K562 (cell line): ENCODE measurements around the gene EFCAB7. TPM values are rescaled to one million over a fixed set of nuclear protein-coding genes. Genes with fewer than 3 reads are reported as not detected.

ENCODE experiments used
- ATAC-seq: fragments of 200-7000 bp; cut with Tn5 transposase; 3 replicates; pipeline ENCODE4 v1.9.1; 2020; ENCODE audit warnings: moderate library complexity
- BruUV-seq: library from RNA; stranded (reverse); fragments of 400-500 nt; replicated peaks from 2 replicates; lab custom pipeline; 2021; lab: Mats Ljungman, UMichigan
- CTCF ChIA-PET: fragments of 300-600 bp; formaldehyde crosslinking; extraction: SDS; loops from one replicate; lab custom pipeline; 2021; ENCODE audit warnings: low intra/inter-chr PET ratio; lab: Yijun Ruan, JAX
- POLR2A ChIA-PET: fragments of 300-600, 350-650 bp; sonication (Branson Sonifier 250); formaldehyde crosslinking; extraction: SDS; loops from one replicate; lab custom pipeline; 2021; ENCODE audit warnings: antibody characterized with exemption, inconsistent platforms; lab: Yijun Ruan, JAX
- DNase-seq, 4 experiments: peaks; one replicate each; pipeline versions ENCODE4 v3.0.0 to v3.0.0-alpha.2; 2011 to 2018; ENCODE audit warnings: low spot score in 3 of 4, mixed read lengths in 3 of 4; ENCODE audit errors: extremely low read depth in 1 of 4
- FAIRE-seq: peaks from 2 replicates; lab custom pipeline; 2011; peaks lifted over from hg19 to GRCh38; lab: Jason Lieb, UNC
- H2AFZ ChIP-seq: 2 replicates; pipeline ENCODE4 v1.6.0; 2011; ENCODE audit warnings: low read depth, low read length, control low read depth, inconsistent platforms
- H3K27ac ChIP-seq: fragments of 200-600 bp; 3 replicates; pipeline ENCODE4 v1.8.0; 2011; ENCODE audit warnings: low read depth, mild to moderate bottlenecking, control low read depth, inconsistent platforms, low read length, moderate library complexity, mixed read lengths; ENCODE audit errors: extremely low read depth
- H3K27me3 ChIP-seq, 2 experiments: fragments of 300-600 bp in 1 of 2; 2 replicates in 1 of 2; 3 replicates in 1 of 2; pipeline versions ENCODE4 v1.6.0 to v1.8.0; 2011; ENCODE audit warnings: inconsistent platforms in 2 of 2, low read length in 2 of 2, mild to moderate bottlenecking in 1 of 2, mixed read lengths in 1 of 2, moderate library complexity in 1 of 2; ENCODE audit not compliant: control insufficient read depth in 2 of 2, insufficient read depth in 2 of 2
- H3K36me3 ChIP-seq: fragments of 300-600 bp; 3 replicates; pipeline ENCODE4 v1.8.0; 2011; ENCODE audit warnings: mild to moderate bottlenecking, low read length, inconsistent platforms; ENCODE audit not compliant: control insufficient read depth, insufficient read depth
- H3K4me1 ChIP-seq, 2 experiments: fragments of 200-600 bp in 1 of 2; replicated peaks in 1 of 2; 2 replicates in 1 of 2; 3 replicates in 1 of 2; pipeline versions ENCODE4 v1.5.1 to v1.8.0; 2011; ENCODE audit warnings: inconsistent platforms in 2 of 2, low read length in 2 of 2, mild to moderate bottlenecking in 1 of 2, mixed read lengths in 1 of 2, moderate library complexity in 1 of 2; ENCODE audit not compliant: control insufficient read depth in 2 of 2, insufficient read depth in 2 of 2
- H3K4me2 ChIP-seq: 2 replicates; pipeline ENCODE4 v1.6.1; 2011; ENCODE audit warnings: low read length, control low read depth, inconsistent platforms, mixed read lengths; ENCODE audit not compliant: insufficient read depth
- H3K4me3 ChIP-seq: fragments of 200-600 bp; sonication (generic), shearing (Covaris generic); 2 replicates; pipeline ENCODE4 v1.5.1; 2016; ENCODE audit warnings: control low read depth, inconsistent platforms
- H3K79me2 ChIP-seq: fragments of 200-600 bp; 3 replicates; pipeline ENCODE4 v1.8.0; 2011; ENCODE audit warnings: low read length, inconsistent platforms; ENCODE audit not compliant: control insufficient read depth, insufficient read depth
- H3K9ac ChIP-seq, 2 experiments: 2 replicates each; pipeline versions ENCODE4 v1.6.0 to v1.6.1; 2011; ENCODE audit warnings: low read depth in 2 of 2, low read length in 2 of 2, control low read depth in 1 of 2, inconsistent platforms in 1 of 2, mild to moderate bottlenecking in 1 of 2, mixed read lengths in 1 of 2; ENCODE audit not compliant: insufficient read depth in 1 of 2
- H3K9me1 ChIP-seq: one replicate; pipeline ENCODE4 v1.6.0; 2011; ENCODE audit warnings: inconsistent platforms, mild to moderate bottlenecking, low read length, moderate library complexity; ENCODE audit not compliant: control insufficient read depth, insufficient read depth
- H3K9me3 ChIP-seq: replicated peaks from 2 replicates; pipeline ENCODE4 v1.5.1; 2011; ENCODE audit warnings: low read depth, low read length, inconsistent platforms; ENCODE audit not compliant: control insufficient read depth, insufficient read depth
- H4K20me1 ChIP-seq: replicated peaks from 2 replicates; pipeline ENCODE4 v1.6.1; 2011; ENCODE audit warnings: low read length, inconsistent platforms, mixed read lengths; ENCODE audit not compliant: control insufficient read depth, insufficient read depth
- CTCF ChIP-seq, 3 experiments: IDR thresholded peaks in 2 of 3; conservative IDR thresholded peaks in 1 of 3; 2 replicates each; pipeline ENCODE4 v1.5.1; 2011 to 2012; ENCODE audit warnings: low read length in 3 of 3, mild to moderate bottlenecking in 3 of 3, control low read depth in 2 of 3, improper control_type of control experiment in 1 of 3, inconsistent platforms in 1 of 3, low read depth in 1 of 3, mixed read lengths in 1 of 3, moderate library complexity in 1 of 3; ENCODE audit not compliant: insufficient read depth in 2 of 3
- DLX4 ChIP-seq: fragments of 250-450 bp; sonication (Bioruptor Pico); IDR thresholded peaks from 2 replicates; pipeline ENCODE4 v1.6.1; 2021; ENCODE audit warnings: mild to moderate bottlenecking
- POLR2AphosphoS2 ChIP-seq: IDR thresholded peaks from 2 replicates; pipeline ENCODE4 v1.6.1; 2012; ENCODE audit warnings: low read length, improper control_type of control experiment
- SMARCA4 ChIP-seq: fragments of 450-650 bp; IDR thresholded peaks from 2 replicates; pipeline ENCODE4 v1.6.1; 2016
- SMC3 ChIP-seq: conservative IDR thresholded peaks from 2 replicates; pipeline ENCODE4 v1.6.1; 2011; ENCODE audit warnings: low read depth, low read length, improper control_type of control experiment; ENCODE audit not compliant: insufficient read depth
- STAT6 ChIP-seq: sonication (generic); formaldehyde crosslinking; IDR thresholded peaks from 2 replicates; pipeline ENCODE4 v1.8.1; 2023; ENCODE audit warnings: mild to moderate bottlenecking, missing genetic modification reagents
- USF1 ChIP-seq: sonication (generic); formaldehyde crosslinking; IDR thresholded peaks from 2 replicates; pipeline ENCODE4 v1.9.0; 2022; ENCODE audit warnings: mild to moderate bottlenecking, missing genetic modification reagents
- ZBTB2 ChIP-seq: fragments of 450-650 bp; IDR thresholded peaks from 2 replicates; pipeline ENCODE4 v1.6.1; 2016; ENCODE audit warnings: antibody characterized with exemption
- ZNF253 ChIP-seq: fragments of 250-450 bp; sonication (Bioruptor Pico); conservative IDR thresholded peaks from 2 replicates; pipeline ENCODE4 v1.6.1; 2021; ENCODE audit warnings: mild to moderate bottlenecking
- ZNF3 ChIP-seq: fragments of 250-450 bp; sonication (Bioruptor Pico); IDR thresholded peaks from 2 replicates; pipeline ENCODE4 v1.5.0; 2021; ENCODE audit warnings: mild to moderate bottlenecking, moderate library complexity
- ZNF347 ChIP-seq: fragments of 450-650 bp; formaldehyde crosslinking; IDR thresholded peaks from 2 replicates; pipeline ENCODE4 v1.4.0; 2020; ENCODE audit warnings: low read depth, mild to moderate bottlenecking, moderate library complexity
- ZNF707 ChIP-seq: fragments of 250-450 bp; sonication (Bioruptor Pico); conservative IDR thresholded peaks from 2 replicates; pipeline ENCODE4 v1.8.0; 2022; ENCODE audit warnings: inconsistent platforms, mild to moderate bottlenecking, moderate library complexity
- WGBS: fragments of 100-300 bp; shearing (Covaris generic); methylation state at CpG from one replicate; pipeline ENCODE4 v1.1.6; 2016; ENCODE audit warnings: low coverage, mixed read lengths; ENCODE audit not compliant: insufficient coverage; ENCODE audit errors: missing lambda C conversion rate; 5-methylcytosine and 5-hydroxymethylcytosine counted together
- in situ Hi-C: fragments of 300-500 bp; cut with MboI; formaldehyde crosslinking; loops from 4 replicates; pipeline ENCODE4 v1.15.0; 2018; ENCODE audit warnings: inconsistent platforms, mixed read lengths
- intact Hi-C: fragments of 100-400 bp; cut with micrococcal nuclease; formaldehyde crosslinking; loops from 2 replicates; pipeline ENCODE4 v1.14.2; 2022
- polyA plus RNA-seq, 8 experiments: library from polyadenylated mRNA; depleted of rRNA in 4 of 8; stranded (reverse) in 5 of 8; unstranded in 3 of 8; fragments of >200 nt; fragmentation: Nextera tagmentation in 2 of 8; fragmentation: Illumina TruSeq in 1 of 8; extraction: Ambion mirVana in 2 of 8; extraction: Trizol in 1 of 8; gene quantifications; 2 replicates each; pipeline versions ENCODE4 v1.2.1 to v1.2.3, GENCODE V29; 2011 to 2014; ENCODE audit warnings: inconsistent platforms in 1 of 8, missing spikeins in 1 of 8
- total RNA-seq, 7 experiments: library from RNA; depleted of rRNA in 6 of 7; stranded (reverse); fragments of >200 nt in 6 of 7; fragmentation: Illumina TruSeq in 2 of 7; extraction: Trizol in 2 of 7; gene quantifications; 2 replicates each; pipeline versions ENCODE4 v1.2.1 to v1.2.3, GENCODE V29; 2011 to 2021; ENCODE audit warnings: low replicate concordance in 1 of 7

Gene EFCAB7
- total and polyA plus RNA-seq, 9 of the 15 experiments (the other 6 are each of a cell fraction or from before 2014, with no cell fraction given), result 3.2 to 7.6 (median 5.7) TPM

GRCh38 chr1:63615768-63616420 lies 92.6 kb downstream of the EFCAB7 start (continued):
- TF ChIP-seq STAT6 (CRISPR knock-in tag) (no peak), SMC3 (peak; percentile 47), ZNF3 (CRISPR knock-in tag) (no peak)

GRCh38 chr1:63617450-63617849 lies 94.1 kb downstream of the EFCAB7 start:
- Histone ChIP-seq H4K20me1 (no peaks in the 10 kb centered on the region), H2AFZ (no peak overlapping the region), H3K27me3 (peaks cover 0 to 16% of the 10 kb centered on the region in 2 experiments; a peak in 1 of 5 replicates), H3K9me1 (no peaks in the 10 kb centered on the region), H3K27ac (no peak overlapping the region), H3K36me3 (no peaks in the 10 kb centered on the region), H3K4me1 (no peaks in the 10 kb centered on the region), H3K4me3 (no peak overlapping the region), H3K9me3 (no peaks in the 10 kb centered on the region), H3K79me2 (no peaks in the 10 kb centered on the region), H3K9ac (no peak overlapping the region), H3K4me2 (no peak overlapping the region)
- no TSS peak for BruUV-seq
- in situ Hi-C loops (loop anchor here (5.0 kb wide), 1 partner anchor 625 kb away; no protein-coding TSS in a partner anchor), intact Hi-C loops (loop anchor here (2.0 kb wide), 1 partner anchor 629 kb away; no protein-coding TSS in a partner anchor)
- ChIA-PET CTCF (no interaction called here), POLR2A (no interaction called here)
- no peak for FAIRE-seq
- no peak for ATAC-seq
- WGBS, result 0% methylated on average over 5 of the region's 6 CpGs
- DNase-seq, result no peak
- no peak for TF ChIP-seq SMARCA4
- no peak for TF ChIP-seq ZNF707 (CRISPR knock-in tag)
- no peak for TF ChIP-seq ZNF253 (CRISPR knock-in tag)
- TF ChIP-seq POLR2AphosphoS2, result no peak
- TF ChIP-seq CTCF (IDR thresholded peaks at IDR 0.05 in 2 of 3, conservative IDR thresholded peaks at IDR 0.05 in 1 of 3; ENCODE audit: insufficient read depth in 2 of 3, low read depth in 1 of 3, low read length in 3 of 3), result no peak
- no peak for TF ChIP-seq DLX4 (CRISPR knock-in tag)
- TF ChIP-seq ZNF347, result no peak
- no peak for TF ChIP-seq ZBTB2
- no peak for TF ChIP-seq USF1 (CRISPR knock-in tag)
